HepG2 (cell line): Measurements from ENCODE around the gene SLC25A11. TPM values are rescaled to one million over a fixed set of nuclear protein-coding genes. Genes with fewer than 3 reads are reported as not detected.
A peak's percentile ranks its signal among the peaks of the same experiment; 100 is the strongest.

Experiments used
- HNRNPK ChIP-seq: fragments of 200-400 bp; formaldehyde crosslinking; IDR thresholded peaks from 2 replicates; pipeline ENCODE4 v1.6.1; 2018; ENCODE audit warnings: low read length, low read depth, moderate library complexity, mild to moderate bottlenecking; ENCODE audit not compliant: poor library complexity, severe bottlenecking
- ISL2 ChIP-seq: sonication (generic); formaldehyde crosslinking; IDR thresholded peaks from 2 replicates; pipeline ENCODE4 v1.5.0; 2020; ENCODE audit warnings: missing genetic modification reagents
- KDM5B ChIP-seq: sonication (generic); formaldehyde crosslinking; IDR thresholded peaks from 2 replicates; pipeline ENCODE4 v1.4.0; 2020; ENCODE audit warnings: missing genetic modification reagents, mild to moderate bottlenecking, borderline replicate concordance
- RBFOX2 ChIP-seq: fragments of 200-400 bp; formaldehyde crosslinking; IDR thresholded peaks from 2 replicates; pipeline ENCODE4 v1.6.1; 2017; ENCODE audit warnings: low read depth, mild to moderate bottlenecking, low read length
- RFX1 ChIP-seq: fragments of 450-650 bp; IDR thresholded peaks from 2 replicates; pipeline ENCODE4 v1.6.1; 2017
- RFX5 ChIP-seq: IDR thresholded peaks from 2 replicates; pipeline ENCODE4 v1.6.1; 2011; ENCODE audit warnings: low read depth, low read length, improper control_type of control experiment
- SALL2 ChIP-seq: sonication (generic); formaldehyde crosslinking; IDR thresholded peaks from 2 replicates; pipeline ENCODE4 v1.8.1; 2023; ENCODE audit warnings: mild to moderate bottlenecking, missing genetic modification reagents, inconsistent platforms
- SIX1 ChIP-seq: sonication (generic); formaldehyde crosslinking; IDR thresholded peaks from 2 replicates; pipeline ENCODE4 v1.4.0; 2020; ENCODE audit warnings: missing genetic modification reagents, borderline replicate concordance
- SIX4 ChIP-seq: sonication (generic); formaldehyde crosslinking; IDR thresholded peaks from 2 replicates; pipeline ENCODE4 v1.4.0; 2020; ENCODE audit warnings: missing genetic modification reagents
- SMAD1 ChIP-seq: sonication (generic); formaldehyde crosslinking; IDR thresholded peaks from 2 replicates; pipeline ENCODE4 v1.4.0; 2020; ENCODE audit warnings: missing genetic modification reagents, low read depth, mild to moderate bottlenecking, borderline replicate concordance
- ZHX2 ChIP-seq, 2 experiments: sonication (generic) in 1 of 2; formaldehyde crosslinking in 1 of 2; IDR thresholded peaks; 2 replicates each; pipeline versions ENCODE4 v1.6.1 to v1.9.0; 2014 to 2022; ENCODE audit warnings: antibody characterized with exemption in 1 of 2, borderline replicate concordance in 1 of 2, inconsistent platforms in 1 of 2, low read depth in 1 of 2, missing genetic modification reagents in 1 of 2
- ZNF335 ChIP-seq: sonication (generic); formaldehyde crosslinking; IDR thresholded peaks from 2 replicates; pipeline ENCODE4 v1.4.0; 2020; ENCODE audit warnings: missing genetic modification reagents
- ZNF546 ChIP-seq: sonication (generic); formaldehyde crosslinking; conservative IDR thresholded peaks from 2 replicates; pipeline ENCODE4 v1.8.1; 2023; ENCODE audit warnings: mild to moderate bottlenecking, missing genetic modification reagents
- ZNF597 ChIP-seq: sonication (generic); formaldehyde crosslinking; IDR thresholded peaks from 2 replicates; pipeline ENCODE4 v1.5.0; 2020; ENCODE audit warnings: missing genetic modification reagents
- ZNF775 ChIP-seq: sonication (generic); formaldehyde crosslinking; IDR thresholded peaks from 2 replicates; pipeline ENCODE4 v1.4.0; 2020; ENCODE audit warnings: missing genetic modification reagents, mild to moderate bottlenecking, moderate library complexity, borderline replicate concordance
- polyA plus RNA-seq, 8 experiments: library from polyadenylated mRNA; depleted of rRNA in 3 of 8; stranded (reverse) in 7 of 8; unstranded in 1 of 8; fragments of >200 nt; fragmentation: Illumina TruSeq in 4 of 8; extraction: Trizol in 4 of 8; gene quantifications; 2 replicates each; pipeline versions ENCODE4 v1.2.1 to v1.2.3, GENCODE V29; 2011 to 2016; ENCODE audit warnings: low read depth in 4 of 8, missing spikeins in 1 of 8, mixed read lengths in 1 of 8; ENCODE audit not compliant: insufficient read depth in 1 of 8
- total RNA-seq, 5 experiments: library from RNA; depleted of rRNA; stranded (reverse); fragments of >200 nt; fragmentation: Illumina TruSeq; extraction: Trizol; gene quantifications; 2 replicates each; pipeline ENCODE4 v1.2.3, GENCODE V29; 2016; ENCODE audit warnings: low read depth in 1 of 5
- TF ChIP-seq, protein P1 (sequence below): IDR thresholded peaks from 2 replicates; pipeline ENCODE4 v1.6.1; 2012; ENCODE audit warnings: inconsistent platforms
- TF ChIP-seq, protein P2 (sequence below): IDR thresholded peaks from 2 replicates; pipeline ENCODE4 v1.6.1; 2018; ENCODE audit warnings: missing genetic modification reagents
- TF ChIP-seq, protein P3 (sequence below): sonication (generic); formaldehyde crosslinking; IDR thresholded peaks from 2 replicates; pipeline ENCODE4 v1.5.0; 2020; ENCODE audit warnings: mild to moderate bottlenecking, missing genetic modification reagents

Gene SLC25A11
- total and polyA plus RNA-seq, 2 of the 13 experiments (the other 11 are each of a cell fraction or from before 2014, with no cell fraction given), result 35.4 to 47.2 TPM

GRCh38 chr17:4966844-4967538 is 27.1 kb upstream of the SLC25A11 start (continued):
- TF ChIP-seq SMAD1 (CRISPR knock-in tag) (peak; percentile 84; the same call in 1 of the 2 replicates), ZHX2 (IDR thresholded peaks at IDR 0.05; ENCODE audit: low read depth) (no peak), ZHX2 (CRISPR knock-in tag; IDR thresholded peaks at IDR 0.05; ENCODE audit: borderline replicate concordance) (0 out of 2 replicates have a peak, but pooled peaks have one; percentile 36), HNRNPK (no peak), ZNF546 (no peak), SALL2 (CRISPR knock-in tag) (peak; percentile 42; the same call in 1 of the 2 replicates), RBFOX2 (peak; percentile 77), ZNF597 (no peak), ISL2 (CRISPR knock-in tag) (no peak), SIX4 (CRISPR knock-in tag) (no peak), SIX1 (no peak), ZNF775 (CRISPR knock-in tag) (no peak), RFX1 (no peak), KDM5B (CRISPR knock-in tag) (peak; percentile 43; the same call in 1 of the 2 replicates), RFX5 (no peak), ZNF335 (CRISPR knock-in tag) (no peak)
- TF ChIP-seq, protein P1, sequence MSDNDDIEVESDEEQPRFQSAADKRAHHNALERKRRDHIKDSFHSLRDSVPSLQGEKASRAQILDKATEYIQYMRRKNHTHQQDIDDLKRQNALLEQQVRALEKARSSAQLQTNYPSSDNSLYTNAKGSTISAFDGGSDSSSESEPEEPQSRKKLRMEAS, result peak; percentile 50; the same call in 1 of the 2 replicates
- TF ChIP-seq, protein P2, sequence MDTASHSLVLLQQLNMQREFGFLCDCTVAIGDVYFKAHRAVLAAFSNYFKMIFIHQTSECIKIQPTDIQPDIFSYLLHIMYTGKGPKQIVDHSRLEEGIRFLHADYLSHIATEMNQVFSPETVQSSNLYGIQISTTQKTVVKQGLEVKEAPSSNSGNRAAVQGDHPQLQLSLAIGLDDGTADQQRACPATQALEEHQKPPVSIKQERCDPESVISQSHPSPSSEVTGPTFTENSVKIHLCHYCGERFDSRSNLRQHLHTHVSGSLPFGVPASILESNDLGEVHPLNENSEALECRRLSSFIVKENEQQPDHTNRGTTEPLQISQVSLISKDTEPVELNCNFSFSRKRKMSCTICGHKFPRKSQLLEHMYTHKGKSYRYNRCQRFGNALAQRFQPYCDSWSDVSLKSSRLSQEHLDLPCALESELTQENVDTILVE (CRISPR knock-in tag), result peak; percentile 14; the same call in 1 of the 2 replicates
- TF ChIP-seq, protein P3, sequence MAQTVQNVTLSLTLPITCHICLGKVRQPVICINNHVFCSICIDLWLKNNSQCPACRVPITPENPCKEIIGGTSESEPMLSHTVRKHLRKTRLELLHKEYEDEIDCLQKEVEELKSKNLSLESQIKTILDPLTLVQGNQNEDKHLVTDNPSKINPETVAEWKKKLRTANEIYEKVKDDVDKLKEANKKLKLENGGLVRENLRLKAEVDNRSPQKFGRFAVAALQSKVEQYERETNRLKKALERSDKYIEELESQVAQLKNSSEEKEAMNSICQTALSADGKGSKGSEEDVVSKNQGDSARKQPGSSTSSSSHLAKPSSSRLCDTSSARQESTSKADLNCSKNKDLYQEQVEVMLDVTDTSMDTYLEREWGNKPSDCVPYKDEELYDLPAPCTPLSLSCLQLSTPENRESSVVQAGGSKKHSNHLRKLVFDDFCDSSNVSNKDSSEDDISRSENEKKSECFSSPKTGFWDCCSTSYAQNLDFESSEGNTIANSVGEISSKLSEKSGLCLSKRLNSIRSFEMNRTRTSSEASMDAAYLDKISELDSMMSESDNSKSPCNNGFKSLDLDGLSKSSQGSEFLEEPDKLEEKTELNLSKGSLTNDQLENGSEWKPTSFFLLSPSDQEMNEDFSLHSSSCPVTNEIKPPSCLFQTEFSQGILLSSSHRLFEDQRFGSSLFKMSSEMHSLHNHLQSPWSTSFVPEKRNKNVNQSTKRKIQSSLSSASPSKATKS (CRISPR knock-in tag), result no peak
